ENCODE measurements around the gene LSR.
"Not testable (repeated sequence)": the region's sequence is repeated elsewhere in the genome, so short reads cannot be mapped to it uniquely, and the experiment has no call there.

The LSR gene

DNA sequence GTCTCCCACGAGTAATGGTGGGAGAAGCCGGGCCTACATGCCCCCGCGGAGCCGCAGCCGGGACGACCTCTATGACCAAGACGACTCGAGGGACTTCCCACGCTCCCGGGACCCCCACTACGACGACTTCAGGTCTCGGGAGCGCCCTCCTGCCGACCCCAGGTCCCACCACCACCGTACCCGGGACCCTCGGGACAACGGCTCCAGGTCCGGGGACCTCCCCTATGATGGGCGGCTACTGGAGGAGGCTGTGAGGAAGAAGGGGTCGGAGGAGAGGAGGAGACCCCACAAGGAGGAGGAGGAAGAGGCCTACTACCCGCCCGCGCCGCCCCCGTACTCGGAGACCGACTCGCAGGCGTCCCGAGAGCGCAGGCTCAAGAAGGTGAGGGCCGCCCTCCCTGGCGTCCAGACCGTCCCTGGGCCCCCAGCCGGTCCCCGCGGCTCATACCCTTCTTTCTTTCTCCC is 18.6 kb downstream of the LSR start:
- no peak for DNase-seq (ENCODE audit: low read depth, low spot score)

DNA sequence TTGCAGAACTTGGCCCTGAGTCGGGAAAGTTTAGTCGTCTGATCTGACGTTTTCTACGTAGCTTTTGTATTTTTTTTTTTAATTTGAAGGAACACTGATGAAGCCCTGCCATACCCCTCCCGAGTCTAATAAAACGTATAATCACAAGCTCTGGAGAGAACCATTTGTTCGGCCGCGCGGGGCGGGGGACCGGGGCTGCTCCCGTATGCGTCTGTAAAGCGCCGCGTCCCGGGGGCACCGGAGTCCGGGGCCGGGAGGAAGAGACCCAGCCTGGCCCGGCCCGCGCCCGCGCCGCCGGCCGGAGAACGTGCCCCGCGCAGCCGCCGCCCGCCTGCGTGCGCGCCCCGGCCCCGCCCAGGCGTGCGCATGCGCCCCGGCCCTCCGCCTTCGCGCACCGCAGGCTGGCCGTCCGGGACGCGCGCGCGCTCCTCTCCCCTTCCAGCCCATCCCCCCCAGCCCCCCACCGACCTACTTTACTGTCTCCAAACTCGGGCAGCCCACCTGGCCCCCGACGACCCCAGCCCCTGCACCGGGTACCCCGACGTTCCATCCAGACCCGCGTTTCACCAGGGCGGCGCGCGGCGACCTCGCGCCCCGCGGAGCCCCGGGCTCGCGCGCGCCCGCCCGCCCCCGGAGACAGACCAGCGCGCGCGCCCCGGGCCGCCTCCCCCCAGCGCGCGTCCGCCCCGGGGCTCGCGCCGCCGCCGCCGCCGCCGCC is 19.2 kb downstream of the LSR start:
- peak; percentile 27 for DNase-seq (ENCODE audit: low read depth, low spot score)

DNA sequence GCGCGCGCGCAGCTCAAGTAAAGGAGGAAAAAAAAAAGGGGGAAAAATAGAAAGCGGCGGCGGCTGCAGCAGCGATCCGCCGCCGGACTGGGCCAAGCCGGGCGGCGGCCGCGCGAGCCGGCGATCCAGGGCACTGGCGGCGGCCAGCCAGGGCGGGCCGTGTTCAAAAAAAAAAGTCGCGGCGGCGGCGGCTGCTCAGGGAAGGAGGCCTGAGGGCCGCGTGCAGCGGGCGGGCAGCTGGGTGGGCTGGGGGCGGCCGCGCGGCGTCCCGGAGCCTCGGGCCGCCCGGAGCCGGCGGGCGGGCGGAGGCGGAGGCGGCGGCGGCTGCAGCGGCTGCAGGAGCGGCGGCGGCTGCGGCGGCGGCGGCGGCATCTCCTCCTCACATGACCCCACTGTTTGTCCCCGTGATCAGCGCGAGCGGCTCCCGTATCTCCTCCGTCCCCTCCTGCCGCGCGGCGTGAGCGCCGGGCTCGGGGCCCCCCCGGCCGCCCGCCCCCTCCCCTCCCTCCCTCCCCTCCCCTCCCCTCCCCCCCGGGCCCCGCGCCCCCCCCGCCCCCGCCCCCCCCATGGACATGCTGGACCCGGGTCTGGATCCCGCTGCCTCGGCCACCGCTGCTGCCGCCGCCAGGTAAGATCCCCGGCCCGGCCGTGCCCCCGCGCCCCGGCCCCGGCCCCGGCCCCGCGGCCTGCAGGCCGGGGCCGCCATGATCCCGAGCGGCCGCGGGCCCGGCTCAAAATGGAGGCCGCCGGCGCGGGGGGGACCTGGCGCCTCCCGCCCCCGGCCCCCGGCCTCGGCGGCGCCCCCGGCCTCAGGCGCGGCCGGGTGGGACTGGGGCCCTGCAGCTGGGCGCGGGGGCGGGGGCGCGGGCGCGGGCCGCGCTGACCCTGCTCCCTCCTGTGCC is 20.0 kb downstream of the LSR start, which contains the start of gene USF2:
USF2 (plus strand) TSS at position 427 of the 902 bp plus-strand sequence; CDS start at position 567, 140 bp downstream.
- peak; percentile 34 for DNase-seq (ENCODE audit: low read depth, low spot score)

DNA sequence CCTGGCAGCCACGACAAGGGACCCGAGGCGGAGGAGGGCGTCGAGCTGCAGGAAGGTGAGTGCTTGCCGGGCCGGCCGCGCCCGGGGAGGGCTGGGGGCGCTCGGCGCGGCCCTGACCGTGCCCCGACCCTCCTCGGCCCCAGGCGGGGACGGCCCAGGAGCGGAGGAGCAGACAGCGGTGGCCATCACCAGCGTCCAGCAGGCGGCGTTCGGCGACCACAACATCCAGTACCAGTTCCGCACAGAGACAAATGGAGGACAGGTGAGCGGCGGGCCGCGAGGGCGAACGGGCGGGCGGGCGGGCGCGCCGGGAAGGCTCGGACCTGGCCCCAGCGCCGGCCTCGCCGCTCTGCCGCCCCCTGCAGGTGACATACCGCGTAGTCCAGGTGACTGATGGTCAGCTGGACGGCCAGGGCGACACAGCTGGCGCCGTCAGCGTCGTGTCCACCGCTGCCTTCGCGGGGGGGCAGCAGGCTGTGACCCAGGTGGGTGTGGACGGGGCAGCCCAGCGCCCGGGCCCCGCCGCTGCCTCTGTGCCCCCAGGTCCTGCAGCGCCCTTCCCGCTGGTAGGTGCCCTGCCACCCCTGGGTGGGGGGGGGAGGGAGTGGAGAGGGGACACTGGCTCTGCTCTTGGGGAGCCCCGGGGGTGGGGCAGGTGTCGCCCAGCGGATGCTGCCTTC is 20.8 kb downstream of the LSR start:
- DNase-seq (ENCODE audit: low read depth, low spot score), result peak; percentile 35

DNA sequence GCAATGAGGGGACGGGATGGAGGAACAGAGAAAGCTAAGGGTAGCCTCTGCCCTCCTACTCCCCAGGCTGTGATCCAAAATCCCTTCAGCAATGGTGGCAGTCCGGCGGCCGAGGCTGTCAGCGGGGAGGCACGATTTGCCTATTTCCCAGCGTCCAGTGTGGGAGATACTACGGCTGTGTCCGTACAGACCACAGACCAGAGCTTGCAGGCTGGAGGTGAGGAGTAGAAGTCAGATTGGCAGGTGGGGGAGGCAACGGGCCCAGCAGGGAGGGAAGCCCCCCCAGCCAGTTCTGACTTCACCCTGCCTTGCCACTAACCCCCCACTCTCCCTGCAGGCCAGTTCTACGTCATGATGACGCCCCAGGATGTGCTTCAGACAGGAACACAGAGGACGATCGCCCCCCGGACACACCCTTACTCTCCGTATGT is 21.6 kb downstream of the LSR start:
- DNase-seq (ENCODE audit: low read depth, low spot score), result no peak

DNA sequence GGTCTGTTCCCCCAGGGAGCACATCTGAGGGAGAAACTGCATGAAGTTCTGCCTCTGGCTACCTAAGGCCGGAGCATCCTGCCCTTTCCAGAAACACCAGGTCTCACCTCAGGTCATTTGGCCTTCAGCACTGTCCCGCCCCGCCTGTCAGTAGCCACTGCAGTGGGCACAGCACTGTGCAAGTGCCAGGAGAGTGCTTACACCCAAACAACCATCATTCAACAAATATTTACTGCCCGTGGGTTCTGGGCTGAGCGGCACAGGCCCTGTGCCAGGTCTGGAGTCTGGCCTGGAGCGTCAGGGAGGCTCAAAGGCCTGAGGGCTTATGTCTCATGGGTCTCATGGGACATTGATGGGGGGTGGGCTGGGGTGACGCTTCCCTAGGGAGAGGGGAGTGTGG is 22.7 kb downstream of the LSR start:
- no peak for DNase-seq (ENCODE audit: low read depth, low spot score)

DNA sequence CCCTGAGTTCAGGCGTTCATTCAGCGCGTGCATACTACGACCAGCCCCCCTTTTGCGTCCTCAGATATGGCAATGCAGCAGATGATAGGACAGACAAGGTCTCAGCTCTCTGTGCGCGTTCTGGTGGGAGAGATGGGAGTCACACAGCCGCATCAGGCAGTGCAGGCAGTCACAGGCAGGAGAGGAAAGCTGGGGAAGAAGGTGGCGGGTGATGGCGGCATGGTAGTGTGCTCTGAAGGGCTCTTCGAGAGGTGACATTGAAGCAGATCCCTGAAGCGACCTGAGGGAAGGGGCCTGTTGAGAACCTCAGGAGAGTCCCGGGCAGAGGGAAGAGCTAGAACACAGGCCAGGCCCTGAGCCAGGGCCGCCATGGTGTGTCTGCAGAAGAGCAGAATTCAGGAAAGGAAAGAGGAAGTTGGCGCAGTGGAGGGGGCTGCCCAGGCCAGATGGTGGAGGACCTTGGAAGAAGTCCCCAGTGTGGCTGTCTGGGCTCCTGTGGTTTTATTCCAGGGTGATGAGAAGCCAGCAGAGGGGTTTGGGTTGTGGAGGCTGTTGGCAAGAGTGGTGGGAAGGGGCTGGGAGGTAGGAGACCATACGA is 23.4 kb downstream of the LSR start:
- DNase-seq (ENCODE audit: low read depth, low spot score), result no peak

DNA sequence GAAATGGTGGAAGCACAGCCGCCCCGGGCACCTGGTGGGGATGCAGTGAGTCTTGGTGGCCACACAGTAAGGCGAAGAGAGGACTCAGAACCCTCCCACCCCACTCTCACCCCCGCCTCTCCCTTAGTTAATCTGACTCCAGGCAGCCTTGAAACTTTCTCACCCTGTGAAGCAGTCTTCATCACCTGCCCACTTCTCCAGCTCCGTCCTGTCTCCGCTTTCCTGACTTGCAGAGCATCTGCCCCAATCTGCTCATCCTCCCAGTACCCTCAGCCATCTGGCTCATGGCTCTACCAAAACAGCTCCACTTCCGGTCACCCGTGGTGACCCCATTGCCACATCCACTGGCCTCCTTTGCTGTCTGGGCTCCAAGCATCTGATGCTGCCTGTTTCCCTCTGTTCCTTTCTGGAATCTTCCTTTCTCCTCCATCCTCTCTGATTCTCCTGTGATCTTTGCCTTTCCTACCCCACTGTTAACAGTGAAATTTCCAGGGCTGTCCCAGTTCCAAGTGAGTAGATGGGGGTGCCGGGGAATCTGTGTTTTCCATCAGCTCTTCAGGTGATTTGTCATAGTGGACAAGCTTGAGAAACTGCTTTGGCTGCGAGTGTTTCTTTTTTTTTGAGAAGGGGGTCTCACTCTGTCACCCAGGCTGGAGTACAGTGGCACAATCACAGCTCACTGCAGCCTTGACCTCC is 24.3 kb downstream of the LSR start:
- DNase-seq (ENCODE audit: low read depth, low spot score), result no peak

DNA sequence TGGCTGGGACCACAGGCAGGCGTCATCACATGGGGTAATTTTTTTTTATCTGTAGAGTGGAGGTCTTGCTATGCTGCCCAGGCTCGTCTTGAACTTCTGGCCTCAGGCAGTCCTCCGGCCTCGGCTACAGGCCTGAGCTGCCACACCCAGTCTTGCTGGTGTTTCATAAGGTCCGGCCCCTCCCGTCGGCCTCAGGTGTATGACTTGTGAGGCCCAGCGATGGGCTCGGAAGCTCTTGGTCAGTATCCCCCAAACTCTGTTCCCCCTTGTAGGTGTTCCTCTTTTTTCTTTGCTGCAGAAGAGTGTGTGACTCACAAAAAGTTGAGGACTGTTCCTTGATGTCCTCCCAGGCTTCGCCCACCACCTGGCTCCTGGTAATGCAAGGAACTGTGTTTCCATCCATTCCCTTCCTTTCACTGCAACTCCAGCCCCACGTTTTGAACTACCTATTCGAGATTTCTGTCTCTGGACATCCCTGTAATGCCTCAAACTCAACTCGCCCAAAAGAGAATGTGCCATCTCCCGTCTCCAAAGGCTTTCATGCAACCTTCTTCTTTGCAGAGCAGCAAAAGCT is 25.0 kb downstream of the LSR start:
- DNase-seq (ENCODE audit: low read depth, low spot score), result no peak

DNA sequence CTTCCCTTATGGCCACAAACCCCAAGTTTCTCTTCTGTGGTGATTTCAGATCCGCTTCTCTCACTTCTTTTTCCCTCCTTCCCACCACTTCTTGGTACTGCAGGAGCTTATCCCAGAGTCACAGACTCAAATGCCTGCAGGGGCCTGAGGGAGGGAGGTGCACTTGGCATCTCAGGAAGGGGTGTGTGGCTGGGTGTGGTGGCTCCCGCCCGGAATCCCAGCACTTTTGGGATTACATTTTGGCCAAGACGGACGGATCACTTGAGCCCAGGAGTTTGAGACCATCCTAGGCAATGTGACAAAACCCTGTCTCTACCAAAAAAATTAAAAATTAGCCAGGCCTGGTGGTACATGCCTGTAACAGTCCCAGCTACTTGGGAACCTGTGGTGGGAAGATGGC is 25.5 kb downstream of the LSR start:
- no peak for DNase-seq (ENCODE audit: low read depth, low spot score)

DNA sequence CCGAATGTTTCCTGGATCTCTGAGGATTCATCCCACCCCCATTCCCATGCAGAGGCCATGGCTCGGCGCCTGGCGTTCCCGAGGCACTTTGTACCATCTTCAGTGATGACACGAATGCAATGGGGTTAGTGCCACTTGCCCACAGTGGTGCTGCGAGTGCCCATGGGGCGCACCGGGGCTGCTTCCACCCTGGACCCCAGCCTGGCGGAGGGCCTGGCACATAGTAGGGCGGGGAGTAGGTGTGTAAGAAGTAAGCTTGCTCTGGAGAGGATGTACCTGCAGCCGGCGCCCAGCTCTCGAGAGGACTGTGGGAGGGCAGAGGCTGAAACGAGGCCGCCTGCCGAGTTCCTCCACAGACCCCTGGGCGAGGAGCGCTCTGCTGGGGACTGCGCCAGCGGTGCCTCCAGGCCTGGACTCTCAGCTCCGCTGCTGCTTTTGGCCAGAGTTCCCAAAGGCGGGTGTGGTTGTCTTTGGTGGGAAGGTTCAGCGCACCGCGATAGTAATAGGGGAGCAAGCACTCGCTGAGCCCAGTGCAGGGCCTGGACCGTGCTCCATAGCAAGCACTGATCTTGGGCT is 28.0 kb downstream of the LSR start:
- no peak for DNase-seq (ENCODE audit: low read depth, low spot score)

DNA sequence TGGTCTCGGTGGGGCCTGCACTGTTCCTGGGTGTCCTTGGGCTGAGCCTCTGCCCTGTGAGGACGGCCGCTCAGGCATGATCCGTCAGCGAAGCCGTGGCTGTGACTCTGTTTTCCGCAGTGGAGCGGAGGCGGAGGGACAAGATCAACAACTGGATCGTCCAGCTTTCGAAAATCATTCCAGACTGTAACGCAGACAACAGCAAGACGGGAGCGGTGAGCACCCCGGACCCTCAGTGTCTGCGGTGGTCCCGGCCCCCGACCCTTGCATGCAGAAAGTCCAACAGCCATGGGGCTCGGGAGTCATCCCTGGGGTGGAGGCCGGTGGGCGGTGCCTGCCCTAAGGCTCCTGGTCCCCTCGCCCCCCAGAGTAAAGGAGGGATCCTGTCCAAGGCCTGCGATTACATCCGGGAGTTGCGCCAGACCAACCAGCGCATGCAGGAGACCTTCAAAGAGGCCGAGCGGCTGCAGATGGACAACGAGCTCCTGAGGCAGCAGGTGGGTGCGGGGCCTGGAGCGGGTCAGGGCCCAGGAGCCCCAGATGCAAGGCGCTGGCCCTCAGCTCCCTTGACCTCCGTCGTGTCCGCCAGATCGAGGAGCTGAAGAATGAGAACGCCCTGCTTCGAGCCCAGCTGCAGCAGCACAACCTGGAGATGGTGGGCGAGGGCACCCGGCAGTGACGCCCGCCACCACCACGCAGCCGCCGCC is 29.9 kb downstream of the LSR start:
- no peak for DNase-seq (ENCODE audit: low read depth, low spot score)

DNA sequence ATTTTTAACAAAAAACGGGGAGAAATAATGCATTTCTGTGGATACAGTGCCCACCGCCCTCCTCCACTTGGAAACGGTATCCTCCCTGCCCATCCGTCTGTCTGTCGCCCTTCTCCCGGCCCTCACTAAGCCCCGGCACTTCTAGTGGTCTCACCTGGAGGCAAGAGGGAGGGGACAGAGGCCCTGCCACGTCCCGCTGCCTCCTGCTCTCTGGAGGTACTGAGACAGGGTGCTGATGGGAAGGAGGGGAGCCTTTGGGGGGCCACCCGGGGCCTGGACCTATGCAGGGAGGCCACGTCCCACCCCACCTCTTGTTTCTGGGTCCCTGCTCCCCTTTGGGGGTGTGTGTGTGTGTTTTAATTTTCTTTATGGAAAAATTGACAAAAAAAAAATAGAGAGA is 30.6 kb downstream of the LSR start:
- no peak for DNase-seq (ENCODE audit: low read depth, low spot score)

DNA sequence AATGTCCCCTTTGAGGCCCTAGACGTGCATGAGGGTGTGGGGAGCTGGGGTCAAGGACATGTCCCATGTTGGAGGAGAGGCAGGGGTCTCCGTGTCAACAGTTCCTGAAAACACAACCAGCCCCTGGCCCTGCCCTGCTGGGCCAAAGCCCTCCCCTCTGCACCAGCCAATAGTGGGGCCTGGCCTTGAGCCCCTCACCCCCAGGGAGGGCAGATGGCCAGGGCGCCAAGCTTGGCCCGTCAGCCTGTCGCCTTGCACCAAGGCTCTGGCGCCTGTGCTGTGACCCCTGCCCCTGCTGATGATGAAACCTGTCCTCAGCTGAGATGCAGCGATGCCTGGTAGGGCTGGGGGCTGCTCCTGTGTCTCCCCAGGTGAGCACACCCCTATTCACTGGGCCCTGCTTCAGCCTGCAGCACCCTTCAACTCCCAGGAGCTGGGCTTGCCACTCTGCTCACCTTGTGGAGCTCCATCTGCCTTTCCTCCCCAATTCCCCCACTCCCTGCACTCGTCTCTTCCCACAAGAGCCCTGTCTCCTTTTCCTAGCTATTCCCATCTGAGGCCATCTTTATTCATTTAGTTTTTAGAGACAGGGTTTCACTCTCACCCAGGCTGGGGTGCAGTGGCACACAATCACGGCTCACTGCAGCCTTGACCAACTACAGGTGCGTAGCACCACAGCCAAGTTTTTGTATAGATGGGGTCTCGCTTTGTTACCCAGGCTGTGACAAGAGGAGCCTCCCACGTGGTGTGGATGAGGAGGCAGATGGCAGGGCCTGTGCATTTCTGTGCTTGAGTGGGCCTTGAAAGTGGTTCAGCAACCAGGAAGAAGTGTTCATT is 31.4 kb downstream of the LSR start:
- no peak for DNase-seq (ENCODE audit: low read depth, low spot score)

DNA sequence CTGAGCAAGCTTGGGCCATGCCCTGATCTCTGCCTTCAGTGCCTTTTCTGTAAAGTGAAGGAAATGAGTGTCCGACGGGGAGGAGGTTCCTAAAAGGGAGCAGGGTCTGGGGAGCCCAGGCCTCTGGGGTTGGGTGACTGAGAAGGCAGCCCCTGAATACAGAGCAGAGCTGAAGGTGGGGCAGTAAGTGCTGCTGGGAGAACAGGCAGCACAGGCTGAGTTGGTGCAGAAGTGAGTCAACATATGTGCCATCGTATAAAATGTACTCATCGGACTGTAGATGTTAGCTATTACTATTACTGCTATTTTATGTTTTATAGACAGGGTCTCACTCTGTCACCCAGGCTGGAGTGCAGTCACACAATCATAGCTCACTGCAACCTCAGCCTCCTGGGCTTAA is 32.5 kb downstream of the LSR start:
- no peak for DNase-seq (ENCODE audit: low read depth, low spot score)

DNA sequence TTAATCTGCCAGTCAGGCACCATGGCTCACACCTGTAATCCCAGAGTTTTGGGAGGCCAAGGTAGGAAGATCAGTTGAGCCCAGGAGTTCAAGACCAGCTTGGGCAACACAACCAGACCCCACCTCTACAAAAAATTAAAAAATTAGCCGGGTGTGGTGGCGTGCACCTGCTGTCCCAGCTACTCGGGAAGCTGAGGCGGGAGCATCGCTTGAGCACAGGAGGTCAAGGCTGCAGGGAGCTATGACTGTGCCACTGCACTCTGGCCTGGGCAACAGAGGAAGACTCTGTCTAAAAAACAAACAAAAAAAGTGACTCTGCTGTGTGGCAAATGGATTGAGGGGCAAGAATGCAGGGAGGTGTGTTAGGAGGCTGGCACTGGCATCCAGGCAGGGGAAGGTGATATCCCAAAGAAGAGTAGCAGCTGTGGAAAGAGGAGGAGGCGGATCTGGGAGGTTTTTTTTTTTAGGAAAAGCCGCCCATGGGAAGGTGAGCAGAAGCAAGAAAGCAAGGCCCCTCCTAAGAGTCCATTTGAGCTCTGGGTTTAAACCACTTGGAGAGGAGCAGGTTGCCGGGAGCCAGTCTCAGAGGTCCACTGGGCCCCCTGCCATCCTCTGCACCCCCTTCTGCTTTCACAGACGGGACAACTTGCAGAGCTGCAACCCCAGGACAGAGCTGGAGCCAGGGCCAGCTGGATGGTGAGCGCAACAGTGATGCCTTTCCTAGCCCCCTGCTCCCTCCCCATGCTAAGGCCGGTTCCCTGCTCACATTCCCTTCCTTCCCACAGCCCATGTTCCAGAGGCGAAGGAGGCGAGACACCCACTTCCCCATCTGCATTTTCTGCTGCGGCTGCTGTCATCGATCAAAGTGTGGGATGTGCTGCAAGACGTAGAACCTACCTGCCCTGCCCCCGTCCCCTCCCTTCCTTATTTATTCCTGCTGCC is 35.6 kb downstream of the LSR start:
- DNase-seq (ENCODE audit: low read depth, low spot score), result no peak

DNA sequence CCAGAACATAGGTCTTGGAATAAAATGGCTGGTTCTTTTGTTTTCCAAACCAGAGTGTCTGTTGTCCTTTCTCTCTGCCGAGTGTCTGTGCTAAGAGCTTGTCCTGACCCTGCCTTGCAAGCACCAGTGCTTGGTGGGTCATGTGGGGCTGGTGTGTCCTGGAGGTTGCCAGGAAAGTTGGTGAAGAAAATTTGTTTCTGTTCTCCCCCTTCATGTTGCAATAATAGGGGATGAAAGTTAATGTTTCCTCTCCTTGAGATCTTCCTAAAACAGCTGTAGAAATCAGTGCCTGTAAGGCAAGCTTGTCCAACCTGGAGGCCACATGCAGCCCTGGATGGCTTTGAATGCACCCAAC is 36.3 kb downstream of the LSR start:
- DNase-seq (ENCODE audit: low read depth, low spot score), result no peak

DNA sequence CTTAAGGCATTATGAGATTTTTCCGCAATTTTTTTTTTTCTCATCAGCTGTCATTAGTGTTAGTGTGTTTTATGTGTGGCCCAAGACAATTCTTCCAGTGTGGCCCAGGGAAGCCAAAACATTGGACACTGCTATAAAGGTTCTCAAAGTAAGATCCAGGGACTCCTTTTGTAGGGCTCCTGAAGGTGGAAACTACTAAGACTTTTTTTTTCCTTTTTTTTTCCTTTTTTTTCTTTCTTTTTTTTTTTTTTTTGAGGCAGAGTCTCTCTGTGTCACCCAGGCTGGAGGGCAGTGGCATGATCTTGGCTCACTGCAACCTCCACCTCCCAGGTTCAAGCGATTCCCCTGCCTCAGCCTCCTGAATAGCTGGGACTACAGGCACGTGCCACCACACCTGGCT is 36.7 kb downstream of the LSR start:
- DNase-seq (ENCODE audit: low read depth, low spot score), result not testable (repeated sequence)

Measured in activated naive CD8-positive, alpha-beta T cell treated with anti-CD3 and anti-CD28 coated beads, Interleukin-2, amount 50 U/mL, for 16 hours (primary cell).